H1 (cell line): ENCODE results near the gene FRMD4A. TPM values are rescaled to one million over a fixed set of nuclear protein-coding genes. Genes with fewer than 3 reads are reported as not detected.

ENCODE experiments used
- BACH1 ChIP-seq: IDR thresholded peaks from 2 replicates; pipeline ENCODE4 v1.6.1; 2012; ENCODE audit warnings: low read length, improper control_type of control experiment
- CREB1 ChIP-seq: IDR thresholded peaks from 2 replicates; pipeline ENCODE4 v1.6.1; 2012; ENCODE audit warnings: inconsistent platforms
- HDAC2 ChIP-seq, 2 experiments: fragments of 300-600 bp in 1 of 2; sonication (generic) in 1 of 2; IDR thresholded peaks; 2 replicates each; pipeline ENCODE4 v1.6.1; 2011 to 2012; ENCODE audit warnings: low read depth in 2 of 2, low read length in 2 of 2, mild to moderate bottlenecking in 2 of 2, moderate library complexity in 2 of 2, borderline replicate concordance in 1 of 2, inconsistent platforms in 1 of 2
- SRF ChIP-seq: IDR thresholded peaks from 2 replicates; pipeline ENCODE4 v1.6.1; 2011; ENCODE audit warnings: mild to moderate bottlenecking, low read depth, low read length, moderate library complexity
- SUZ12 ChIP-seq: fragments of 200-600 bp; sonication (generic); IDR thresholded peaks from 2 replicates; pipeline ENCODE4 v1.6.1; 2012; ENCODE audit warnings: mild to moderate bottlenecking, inconsistent platforms, low read length, moderate library complexity, mixed read lengths
- polyA plus RNA-seq, 7 experiments: library from polyadenylated mRNA; depleted of rRNA in 3 of 7; stranded (reverse) in 5 of 7; unstranded in 2 of 7; fragments of >200 nt in 5 of 7; fragments of 200-250 nt in 2 of 7; gene quantifications; 1 replicate in 5 of 7; 2 replicates in 1 of 7; 4 replicates in 1 of 7; pipeline versions ENCODE4 v1.2.1 to v1.2.3, GENCODE V29; 2011 to 2013; ENCODE audit warnings: missing spikeins in 2 of 7, mixed read lengths in 2 of 7
- total RNA-seq: library from RNA; stranded (reverse); fragmentation: NEBNext Ultra II Directional; extraction: Animal tissue kit (Norgen Biotek cat#: 25700); gene quantifications from 2 replicates; pipeline ENCODE4 v1.2.1, GENCODE V29; 2021
- TF ChIP-seq, protein P1 (sequence below): fragments of 300-600 bp; sonication (generic); IDR thresholded peaks from 2 replicates; pipeline ENCODE4 v1.7.1; 2012; ENCODE audit warnings: low read length, moderate library complexity, mild to moderate bottlenecking, inconsistent platforms; ENCODE audit not compliant: insufficient replicate concordance
- TF ChIP-seq, protein P2 (sequence below), 3 experiments: IDR thresholded peaks; 1 replicate in 2 of 3; 2 replicates in 1 of 3; pipeline versions ENCODE4 v1.5.1 to v1.6.1; 2011; ENCODE audit warnings: low read length in 3 of 3, mild to moderate bottlenecking in 3 of 3, inconsistent platforms in 2 of 3, low read depth in 1 of 3, moderate library complexity in 1 of 3; ENCODE audit not compliant: insufficient read depth in 1 of 3; ENCODE audit errors: control extremely low read depth in 1 of 3

Gene FRMD4A
- total and polyA plus RNA-seq, 2 of the 8 experiments (the other 6 are each of a cell fraction or from before 2014, with no cell fraction given) = 38.6 to 39.6 TPM

DNA sequence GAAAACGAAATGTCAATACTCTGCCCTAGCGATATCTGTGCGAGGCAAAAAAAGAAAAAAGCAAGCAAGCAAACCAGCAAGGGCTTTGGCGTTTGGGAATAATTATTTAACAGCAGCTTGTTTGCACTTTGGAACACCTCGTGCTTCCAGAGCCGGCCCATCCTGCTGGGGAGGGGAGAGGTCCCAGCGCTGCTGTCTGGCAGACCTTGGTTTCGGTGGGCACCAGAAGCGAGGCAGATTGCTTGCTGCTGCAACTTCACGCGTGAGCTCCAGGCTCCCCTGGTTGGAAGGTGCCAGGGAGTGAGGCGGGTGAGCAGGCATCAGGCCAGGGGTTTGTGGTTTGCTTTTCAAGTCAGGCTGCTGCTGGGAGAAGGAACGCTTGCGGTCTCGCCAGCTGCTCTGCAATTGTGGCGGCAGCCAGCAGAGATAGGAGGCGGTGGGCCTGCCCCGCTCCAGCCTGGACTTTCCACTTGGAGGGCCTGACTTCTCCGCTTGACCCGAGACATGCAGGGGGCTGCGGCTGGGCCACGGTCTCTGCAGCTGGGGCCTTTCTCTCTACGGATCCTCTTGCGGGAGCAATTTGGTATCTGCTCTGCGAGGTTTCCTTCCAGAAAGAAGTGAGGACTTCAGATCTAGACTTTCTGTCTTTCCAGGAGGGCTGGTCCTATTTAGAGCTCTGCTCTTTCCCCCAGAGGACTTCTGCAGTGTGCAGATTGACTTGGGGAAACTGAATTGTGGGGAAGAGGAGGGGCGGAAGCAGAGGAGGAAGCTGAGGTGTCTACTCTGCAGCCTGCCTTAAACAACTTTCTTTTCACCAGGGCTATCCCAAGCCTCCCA, 612.6 kb downstream of the FRMD4A start (continued):
- TF ChIP-seq, protein P1, sequence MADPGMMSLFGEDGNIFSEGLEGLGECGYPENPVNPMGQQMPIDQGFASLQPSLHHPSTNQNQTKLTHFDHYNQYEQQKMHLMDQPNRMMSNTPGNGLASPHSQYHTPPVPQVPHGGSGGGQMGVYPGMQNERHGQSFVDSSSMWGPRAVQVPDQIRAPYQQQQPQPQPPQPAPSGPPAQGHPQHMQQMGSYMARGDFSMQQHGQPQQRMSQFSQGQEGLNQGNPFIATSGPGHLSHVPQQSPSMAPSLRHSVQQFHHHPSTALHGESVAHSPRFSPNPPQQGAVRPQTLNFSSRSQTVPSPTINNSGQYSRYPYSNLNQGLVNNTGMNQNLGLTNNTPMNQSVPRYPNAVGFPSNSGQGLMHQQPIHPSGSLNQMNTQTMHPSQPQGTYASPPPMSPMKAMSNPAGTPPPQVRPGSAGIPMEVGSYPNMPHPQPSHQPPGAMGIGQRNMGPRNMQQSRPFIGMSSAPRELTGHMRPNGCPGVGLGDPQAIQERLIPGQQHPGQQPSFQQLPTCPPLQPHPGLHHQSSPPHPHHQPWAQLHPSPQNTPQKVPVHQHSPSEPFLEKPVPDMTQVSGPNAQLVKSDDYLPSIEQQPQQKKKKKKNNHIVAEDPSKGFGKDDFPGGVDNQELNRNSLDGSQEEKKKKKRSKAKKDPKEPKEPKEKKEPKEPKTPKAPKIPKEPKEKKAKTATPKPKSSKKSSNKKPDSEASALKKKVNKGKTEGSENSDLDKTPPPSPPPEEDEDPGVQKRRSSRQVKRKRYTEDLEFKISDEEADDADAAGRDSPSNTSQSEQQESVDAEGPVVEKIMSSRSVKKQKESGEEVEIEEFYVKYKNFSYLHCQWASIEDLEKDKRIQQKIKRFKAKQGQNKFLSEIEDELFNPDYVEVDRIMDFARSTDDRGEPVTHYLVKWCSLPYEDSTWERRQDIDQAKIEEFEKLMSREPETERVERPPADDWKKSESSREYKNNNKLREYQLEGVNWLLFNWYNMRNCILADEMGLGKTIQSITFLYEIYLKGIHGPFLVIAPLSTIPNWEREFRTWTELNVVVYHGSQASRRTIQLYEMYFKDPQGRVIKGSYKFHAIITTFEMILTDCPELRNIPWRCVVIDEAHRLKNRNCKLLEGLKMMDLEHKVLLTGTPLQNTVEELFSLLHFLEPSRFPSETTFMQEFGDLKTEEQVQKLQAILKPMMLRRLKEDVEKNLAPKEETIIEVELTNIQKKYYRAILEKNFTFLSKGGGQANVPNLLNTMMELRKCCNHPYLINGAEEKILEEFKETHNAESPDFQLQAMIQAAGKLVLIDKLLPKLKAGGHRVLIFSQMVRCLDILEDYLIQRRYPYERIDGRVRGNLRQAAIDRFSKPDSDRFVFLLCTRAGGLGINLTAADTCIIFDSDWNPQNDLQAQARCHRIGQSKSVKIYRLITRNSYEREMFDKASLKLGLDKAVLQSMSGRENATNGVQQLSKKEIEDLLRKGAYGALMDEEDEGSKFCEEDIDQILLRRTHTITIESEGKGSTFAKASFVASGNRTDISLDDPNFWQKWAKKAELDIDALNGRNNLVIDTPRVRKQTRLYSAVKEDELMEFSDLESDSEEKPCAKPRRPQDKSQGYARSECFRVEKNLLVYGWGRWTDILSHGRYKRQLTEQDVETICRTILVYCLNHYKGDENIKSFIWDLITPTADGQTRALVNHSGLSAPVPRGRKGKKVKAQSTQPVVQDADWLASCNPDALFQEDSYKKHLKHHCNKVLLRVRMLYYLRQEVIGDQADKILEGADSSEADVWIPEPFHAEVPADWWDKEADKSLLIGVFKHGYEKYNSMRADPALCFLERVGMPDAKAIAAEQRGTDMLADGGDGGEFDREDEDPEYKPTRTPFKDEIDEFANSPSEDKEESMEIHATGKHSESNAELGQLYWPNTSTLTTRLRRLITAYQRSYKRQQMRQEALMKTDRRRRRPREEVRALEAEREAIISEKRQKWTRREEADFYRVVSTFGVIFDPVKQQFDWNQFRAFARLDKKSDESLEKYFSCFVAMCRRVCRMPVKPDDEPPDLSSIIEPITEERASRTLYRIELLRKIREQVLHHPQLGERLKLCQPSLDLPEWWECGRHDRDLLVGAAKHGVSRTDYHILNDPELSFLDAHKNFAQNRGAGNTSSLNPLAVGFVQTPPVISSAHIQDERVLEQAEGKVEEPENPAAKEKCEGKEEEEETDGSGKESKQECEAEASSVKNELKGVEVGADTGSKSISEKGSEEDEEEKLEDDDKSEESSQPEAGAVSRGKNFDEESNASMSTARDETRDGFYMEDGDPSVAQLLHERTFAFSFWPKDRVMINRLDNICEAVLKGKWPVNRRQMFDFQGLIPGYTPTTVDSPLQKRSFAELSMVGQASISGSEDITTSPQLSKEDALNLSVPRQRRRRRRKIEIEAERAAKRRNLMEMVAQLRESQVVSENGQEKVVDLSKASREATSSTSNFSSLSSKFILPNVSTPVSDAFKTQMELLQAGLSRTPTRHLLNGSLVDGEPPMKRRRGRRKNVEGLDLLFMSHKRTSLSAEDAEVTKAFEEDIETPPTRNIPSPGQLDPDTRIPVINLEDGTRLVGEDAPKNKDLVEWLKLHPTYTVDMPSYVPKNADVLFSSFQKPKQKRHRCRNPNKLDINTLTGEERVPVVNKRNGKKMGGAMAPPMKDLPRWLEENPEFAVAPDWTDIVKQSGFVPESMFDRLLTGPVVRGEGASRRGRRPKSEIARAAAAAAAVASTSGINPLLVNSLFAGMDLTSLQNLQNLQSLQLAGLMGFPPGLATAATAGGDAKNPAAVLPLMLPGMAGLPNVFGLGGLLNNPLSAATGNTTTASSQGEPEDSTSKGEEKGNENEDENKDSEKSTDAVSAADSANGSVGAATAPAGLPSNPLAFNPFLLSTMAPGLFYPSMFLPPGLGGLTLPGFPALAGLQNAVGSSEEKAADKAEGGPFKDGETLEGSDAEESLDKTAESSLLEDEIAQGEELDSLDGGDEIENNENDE = no peak
- TF ChIP-seq SUZ12 = no peak
- TF ChIP-seq BACH1 = no peak
- TF ChIP-seq, protein P2, sequence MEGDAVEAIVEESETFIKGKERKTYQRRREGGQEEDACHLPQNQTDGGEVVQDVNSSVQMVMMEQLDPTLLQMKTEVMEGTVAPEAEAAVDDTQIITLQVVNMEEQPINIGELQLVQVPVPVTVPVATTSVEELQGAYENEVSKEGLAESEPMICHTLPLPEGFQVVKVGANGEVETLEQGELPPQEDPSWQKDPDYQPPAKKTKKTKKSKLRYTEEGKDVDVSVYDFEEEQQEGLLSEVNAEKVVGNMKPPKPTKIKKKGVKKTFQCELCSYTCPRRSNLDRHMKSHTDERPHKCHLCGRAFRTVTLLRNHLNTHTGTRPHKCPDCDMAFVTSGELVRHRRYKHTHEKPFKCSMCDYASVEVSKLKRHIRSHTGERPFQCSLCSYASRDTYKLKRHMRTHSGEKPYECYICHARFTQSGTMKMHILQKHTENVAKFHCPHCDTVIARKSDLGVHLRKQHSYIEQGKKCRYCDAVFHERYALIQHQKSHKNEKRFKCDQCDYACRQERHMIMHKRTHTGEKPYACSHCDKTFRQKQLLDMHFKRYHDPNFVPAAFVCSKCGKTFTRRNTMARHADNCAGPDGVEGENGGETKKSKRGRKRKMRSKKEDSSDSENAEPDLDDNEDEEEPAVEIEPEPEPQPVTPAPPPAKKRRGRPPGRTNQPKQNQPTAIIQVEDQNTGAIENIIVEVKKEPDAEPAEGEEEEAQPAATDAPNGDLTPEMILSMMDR (IDR thresholded peaks at IDR 0.05; ENCODE audit: control extremely low read depth in 1 of 3, insufficient read depth in 1 of 3, low read depth in 1 of 3, low read length in 3 of 3) = no peak
- TF ChIP-seq SRF = no peak
- no peak for TF ChIP-seq CREB1
- no peak for TF ChIP-seq HDAC2 (IDR thresholded peaks at IDR 0.05; ENCODE audit: borderline replicate concordance in 1 of 2, low read depth in 2 of 2, low read length in 2 of 2)
